ENCODE results near the gene CSTF3.
"Not testable (repeated sequence)": the region's sequence is repeated elsewhere in the genome, so short reads cannot be mapped to it uniquely, and the experiment has no call there.

CSTF3 gene

DNA sequence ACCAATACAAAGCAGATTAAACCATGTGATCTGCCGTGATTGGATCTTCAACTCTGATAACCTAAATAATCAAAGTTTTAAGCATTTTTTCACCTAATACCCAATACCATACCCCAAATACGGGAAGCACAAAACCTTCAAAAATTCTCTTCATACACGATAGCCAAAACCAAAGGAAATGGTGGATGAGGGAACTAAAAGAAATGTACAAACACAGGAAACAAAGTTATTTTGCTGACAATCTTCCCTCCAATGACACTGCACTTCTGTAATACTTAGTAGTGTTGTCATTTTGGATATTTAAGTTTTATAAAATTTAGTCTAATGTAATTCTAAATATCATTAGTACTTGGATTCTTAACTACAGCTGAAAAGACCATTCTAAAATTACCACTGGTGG, 27.0 kb downstream of the CSTF3 start:
- Histone ChIP-seq H3K9me3 (ENCODE audit: control insufficient read depth in 5 of 5, low read length in 5 of 5) (no peaks in the 10 kb centered on the region), H3K9ac (ENCODE audit: low read length in 5 of 5) (no peak overlapping the region), H3K27ac (ENCODE audit: low read depth, low read length) (no peak overlapping the region), H3K27me3 (ENCODE audit: control insufficient read depth in 5 of 5, insufficient read depth in 4 of 5, low read length in 5 of 5) (no peaks in the 10 kb centered on the region), H3K4me3 (ENCODE audit: low read depth in 1 of 5, low read length in 5 of 5) (no peak overlapping the region), H3K4me1 (ENCODE audit: control insufficient read depth in 5 of 5, insufficient read depth in 5 of 5, low read length in 5 of 5) (peaks cover 0 to 15% (median 8%) of the 10 kb centered on the region in 5 donors), H3K36me3 (ENCODE audit: control insufficient read depth in 5 of 5, insufficient read depth in 5 of 5, low read length in 5 of 5) (peaks cover 0 to 2% (median 0%) of the 10 kb centered on the region in 5 donors)

DNA sequence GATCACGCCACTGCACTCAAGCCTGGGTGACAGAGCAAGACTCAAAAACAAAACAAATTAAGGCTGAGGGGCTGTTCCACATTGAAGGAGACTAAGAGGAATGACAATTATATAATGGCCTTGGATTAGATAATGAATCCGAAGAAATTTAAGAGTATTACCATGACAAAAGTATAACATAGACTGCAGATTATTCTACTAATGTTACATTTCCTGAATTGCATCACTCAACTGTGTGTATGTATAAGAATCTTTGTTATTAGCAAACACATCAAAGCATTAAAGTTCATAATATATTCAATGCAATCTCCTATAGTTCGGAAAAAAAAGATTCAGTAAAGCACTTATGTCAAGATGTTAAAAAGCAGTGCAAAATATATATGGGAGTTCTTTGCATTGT, 27.5 kb downstream of the CSTF3 start:
- no peaks in the 10 kb centered on the region for H3K9me3 ChIP-seq (ENCODE audit: control insufficient read depth in 5 of 5, low read length in 5 of 5)
- H3K27me3 ChIP-seq (ENCODE audit: control insufficient read depth in 5 of 5, insufficient read depth in 4 of 5, low read length in 5 of 5): no peaks in the 10 kb centered on the region
- no peak overlapping the region for H3K9ac ChIP-seq (ENCODE audit: low read length in 5 of 5)
- no peak overlapping the region for H3K27ac ChIP-seq (ENCODE audit: low read depth, low read length)
- H3K4me1 ChIP-seq (ENCODE audit: control insufficient read depth in 5 of 5, insufficient read depth in 5 of 5, low read length in 5 of 5): peaks cover 0 to 15% (median 8%) of the 10 kb centered on the region in 5 donors
- H3K36me3 ChIP-seq (ENCODE audit: control insufficient read depth in 5 of 5, insufficient read depth in 5 of 5, low read length in 5 of 5): peaks cover 0 to 2% (median 0%) of the 10 kb centered on the region in 5 donors
- H3K4me3 ChIP-seq (ENCODE audit: low read depth in 1 of 5, low read length in 5 of 5): no peak overlapping the region

DNA sequence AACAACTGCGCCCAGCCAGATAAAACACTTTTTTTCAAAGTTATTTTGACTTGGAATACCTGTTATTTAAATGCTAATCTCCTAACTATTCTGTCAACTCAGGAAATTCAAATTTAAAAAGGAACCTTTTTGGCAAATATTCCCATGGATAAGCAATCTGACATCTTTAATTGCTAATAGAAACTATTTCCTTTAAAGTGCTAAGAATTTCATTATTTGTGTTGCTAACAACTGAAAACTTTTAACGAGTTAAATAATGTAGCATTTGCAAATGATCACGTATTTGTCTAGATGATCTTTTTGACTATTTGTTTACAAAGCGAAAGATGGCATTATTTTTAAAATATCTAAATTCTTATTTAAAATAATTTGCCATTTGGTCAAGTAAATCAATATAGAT, 28.8 kb downstream of the CSTF3 start:
- H3K9me3 ChIP-seq (ENCODE audit: control insufficient read depth in 5 of 5, low read length in 5 of 5): no peaks in the 10 kb centered on the region
- H3K4me3 ChIP-seq (ENCODE audit: low read depth in 1 of 5, low read length in 5 of 5): no peak overlapping the region
- H3K27me3 ChIP-seq (ENCODE audit: control insufficient read depth in 5 of 5, insufficient read depth in 4 of 5, low read length in 5 of 5): no peaks in the 10 kb centered on the region
- peaks cover 0 to 2% (median 0%) of the 10 kb centered on the region in 5 donors for H3K36me3 ChIP-seq (ENCODE audit: control insufficient read depth in 5 of 5, insufficient read depth in 5 of 5, low read length in 5 of 5)
- H3K9ac ChIP-seq (ENCODE audit: low read length in 5 of 5): no peak overlapping the region
- peaks cover 0 to 15% (median 8%) of the 10 kb centered on the region in 5 donors for H3K4me1 ChIP-seq (ENCODE audit: control insufficient read depth in 5 of 5, insufficient read depth in 5 of 5, low read length in 5 of 5)
- no peak overlapping the region for H3K27ac ChIP-seq (ENCODE audit: low read depth, low read length)

DNA sequence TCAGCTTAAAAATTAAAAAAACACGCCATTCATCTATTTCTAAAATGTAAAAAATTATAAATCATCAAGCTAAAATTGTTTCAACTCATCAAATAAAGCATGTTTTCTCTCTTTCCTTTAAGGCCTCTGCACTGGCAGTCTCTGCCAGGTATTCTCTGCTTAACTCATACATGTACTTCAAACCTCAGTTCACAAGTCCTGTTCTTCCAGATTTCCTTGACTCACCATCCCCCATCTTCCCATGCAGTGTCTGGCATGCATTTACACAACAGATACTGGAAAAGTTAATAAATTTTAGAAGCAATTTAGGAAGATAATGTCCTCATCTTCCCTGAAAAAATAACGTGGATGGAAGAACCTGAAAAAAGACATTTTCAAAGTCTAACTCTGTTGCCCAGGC, 32.5 kb downstream of the CSTF3 start:
- Histone ChIP-seq H3K27me3 (ENCODE audit: control insufficient read depth in 5 of 5, insufficient read depth in 4 of 5, low read length in 5 of 5) (no peaks in the 10 kb centered on the region), H3K27ac (ENCODE audit: low read depth, low read length) (no peak overlapping the region), H3K9me3 (ENCODE audit: control insufficient read depth in 5 of 5, low read length in 5 of 5) (no peaks in the 10 kb centered on the region), H3K9ac (ENCODE audit: low read length in 5 of 5) (no peak overlapping the region), H3K4me3 (ENCODE audit: low read depth in 1 of 5, low read length in 5 of 5) (no peak overlapping the region), H3K4me1 (ENCODE audit: control insufficient read depth in 5 of 5, insufficient read depth in 5 of 5, low read length in 5 of 5) (no peaks in the 10 kb centered on the region), H3K36me3 (ENCODE audit: control insufficient read depth in 5 of 5, insufficient read depth in 5 of 5, low read length in 5 of 5) (peaks cover 0 to 6% (median 3%) of the 10 kb centered on the region in 5 donors)

DNA sequence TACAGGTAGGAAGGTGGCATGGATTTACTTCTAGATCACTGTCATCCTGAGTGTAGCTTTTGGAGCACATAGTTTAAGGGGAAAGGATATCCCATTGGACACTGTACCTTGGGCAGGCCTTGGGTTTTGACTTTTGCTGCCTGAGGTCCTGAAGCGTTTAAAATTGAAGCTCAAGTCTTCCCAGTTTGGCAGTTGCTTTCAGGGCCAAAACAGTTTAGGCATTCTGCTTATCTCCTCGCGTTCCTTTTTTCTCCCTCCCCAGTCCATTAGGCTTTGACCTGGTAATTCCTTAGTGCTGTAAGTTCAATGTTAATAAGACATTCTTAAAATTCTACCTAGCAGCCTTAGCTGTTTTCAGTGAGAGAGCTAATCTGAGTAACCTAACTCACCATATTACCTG, 35.7 kb downstream of the CSTF3 start:
- no peaks in the 10 kb centered on the region for H3K27me3 ChIP-seq (ENCODE audit: control insufficient read depth in 5 of 5, insufficient read depth in 4 of 5, low read length in 5 of 5)
- no peak overlapping the region for H3K27ac ChIP-seq (ENCODE audit: low read depth, low read length)
- peaks cover 0 to 6% (median 3%) of the 10 kb centered on the region in 5 donors for H3K36me3 ChIP-seq (ENCODE audit: control insufficient read depth in 5 of 5, insufficient read depth in 5 of 5, low read length in 5 of 5)
- H3K4me1 ChIP-seq (ENCODE audit: control insufficient read depth in 5 of 5, insufficient read depth in 5 of 5, low read length in 5 of 5): no peaks in the 10 kb centered on the region
- no peak overlapping the region for H3K4me3 ChIP-seq (ENCODE audit: low read depth in 1 of 5, low read length in 5 of 5)
- no peak overlapping the region for H3K9ac ChIP-seq (ENCODE audit: low read length in 5 of 5)
- no peaks in the 10 kb centered on the region for H3K9me3 ChIP-seq (ENCODE audit: control insufficient read depth in 5 of 5, low read length in 5 of 5)

DNA sequence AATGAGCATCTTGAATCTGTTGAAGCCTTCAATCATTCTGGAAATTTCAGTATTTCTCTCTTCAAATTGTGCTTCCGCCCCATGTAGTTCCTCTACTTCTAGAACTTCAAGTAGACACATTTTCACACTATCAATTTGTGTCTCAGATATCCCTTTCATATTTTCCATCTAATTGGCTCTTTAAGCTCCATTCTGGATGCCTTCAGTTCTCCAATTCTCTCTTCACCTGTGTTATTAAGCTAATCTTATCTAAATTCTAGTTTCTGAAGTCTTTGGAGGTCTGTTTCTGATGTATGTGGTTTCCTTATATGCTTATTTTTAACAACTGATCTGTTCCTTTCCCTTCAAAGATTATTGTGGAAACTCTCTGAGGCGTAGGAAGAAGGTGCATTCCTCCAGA, 36.3 kb downstream of the CSTF3 start:
- Histone ChIP-seq H3K4me1 (ENCODE audit: control insufficient read depth in 5 of 5, insufficient read depth in 5 of 5, low read length in 5 of 5) (no peaks in the 10 kb centered on the region), H3K9ac (ENCODE audit: low read length in 5 of 5) (no peak overlapping the region), H3K9me3 (ENCODE audit: control insufficient read depth in 5 of 5, low read length in 5 of 5) (no peaks in the 10 kb centered on the region), H3K36me3 (ENCODE audit: control insufficient read depth in 5 of 5, insufficient read depth in 5 of 5, low read length in 5 of 5) (peaks cover 0 to 6% (median 3%) of the 10 kb centered on the region in 5 donors), H3K27ac (ENCODE audit: low read depth, low read length) (no peak overlapping the region), H3K4me3 (ENCODE audit: low read depth in 1 of 5, low read length in 5 of 5) (no peak overlapping the region), H3K27me3 (ENCODE audit: control insufficient read depth in 5 of 5, insufficient read depth in 4 of 5, low read length in 5 of 5) (no peaks in the 10 kb centered on the region)

DNA sequence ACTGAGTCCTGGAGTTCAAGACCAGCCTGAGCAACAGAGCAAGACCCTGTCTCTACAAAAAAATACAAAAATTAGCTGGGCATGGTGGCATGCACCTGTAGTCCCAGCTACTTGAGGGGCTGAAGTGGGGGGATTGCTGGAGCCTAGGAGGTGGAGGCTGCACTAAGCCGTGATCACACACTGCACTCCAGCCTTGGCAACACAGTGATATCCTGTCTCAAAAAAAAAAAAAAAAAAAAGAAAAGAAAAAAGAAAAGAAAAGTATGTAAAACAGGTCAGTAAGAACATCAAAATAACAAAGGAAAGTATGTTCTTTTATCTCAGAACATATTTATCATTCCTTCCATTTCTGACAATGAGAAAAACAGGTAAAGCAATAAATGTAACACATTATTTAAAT, 38.6 kb downstream of the CSTF3 start:
- not testable (repeated sequence) for H3K4me3 ChIP-seq (ENCODE audit: low read depth in 1 of 5, low read length in 5 of 5); H3K27me3 ChIP-seq (ENCODE audit: control insufficient read depth in 5 of 5, insufficient read depth in 4 of 5, low read length in 5 of 5); H3K9me3 ChIP-seq (ENCODE audit: control insufficient read depth in 5 of 5, low read length in 5 of 5); H3K36me3 ChIP-seq (ENCODE audit: control insufficient read depth in 5 of 5, insufficient read depth in 5 of 5, low read length in 5 of 5); H3K27ac ChIP-seq (ENCODE audit: low read depth, low read length); H3K4me1 ChIP-seq (ENCODE audit: control insufficient read depth in 5 of 5, insufficient read depth in 5 of 5, low read length in 5 of 5); H3K9ac ChIP-seq (ENCODE audit: low read length in 5 of 5)

DNA sequence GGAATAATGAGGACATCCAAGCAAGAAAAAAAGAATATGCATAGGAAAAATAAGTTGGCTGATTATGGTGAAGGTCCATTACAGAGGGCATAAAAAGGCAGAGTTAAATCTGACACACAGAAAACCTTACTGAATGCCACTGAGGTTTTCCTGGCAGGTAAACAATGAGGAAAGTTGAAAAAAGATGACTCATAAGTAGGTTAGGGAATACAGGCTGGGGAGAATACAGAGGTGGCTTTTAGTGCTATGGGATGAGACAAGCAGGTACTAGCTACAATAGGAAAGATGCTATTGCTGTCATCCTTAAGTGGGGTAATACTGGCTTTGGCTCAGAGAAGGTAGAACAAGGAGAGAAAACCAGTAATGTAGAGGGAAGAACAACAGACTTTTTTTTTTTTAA, 44.7 kb downstream of the CSTF3 start:
- H3K36me3 ChIP-seq (ENCODE audit: control insufficient read depth in 5 of 5, insufficient read depth in 5 of 5, low read length in 5 of 5): no peaks in the 10 kb centered on the region
- H3K4me1 ChIP-seq (ENCODE audit: control insufficient read depth in 5 of 5, insufficient read depth in 5 of 5, low read length in 5 of 5): no peaks in the 10 kb centered on the region
- H3K9me3 ChIP-seq (ENCODE audit: control insufficient read depth in 5 of 5, low read length in 5 of 5): no peaks in the 10 kb centered on the region
- H3K27me3 ChIP-seq (ENCODE audit: control insufficient read depth in 5 of 5, insufficient read depth in 4 of 5, low read length in 5 of 5): no peaks in the 10 kb centered on the region
- H3K4me3 ChIP-seq (ENCODE audit: low read depth in 1 of 5, low read length in 5 of 5): no peak overlapping the region
- no peak overlapping the region for H3K27ac ChIP-seq (ENCODE audit: low read depth, low read length)
- H3K9ac ChIP-seq (ENCODE audit: low read length in 5 of 5): no peak overlapping the region

DNA sequence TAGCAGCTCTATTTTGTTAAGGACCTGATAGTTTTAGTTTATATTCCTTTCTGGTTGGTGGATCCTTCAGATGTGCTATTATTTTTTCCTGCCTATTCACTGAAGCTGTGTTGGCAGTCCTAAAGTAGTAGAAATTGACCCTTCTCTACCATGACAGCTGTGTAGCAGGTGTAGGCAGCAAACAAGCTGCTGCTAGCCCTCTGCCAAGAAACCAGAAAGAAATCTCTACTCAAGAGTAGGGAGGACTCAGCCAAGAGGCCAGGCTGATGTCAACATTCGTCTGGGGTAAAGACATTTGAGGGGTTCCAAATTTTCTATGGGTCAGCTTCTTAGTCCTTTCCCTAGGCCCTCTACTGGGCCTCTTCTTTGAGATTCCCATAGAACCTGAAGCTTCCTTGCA, 51.2 kb downstream of the CSTF3 start:
- H3K9ac ChIP-seq (ENCODE audit: low read length in 5 of 5): no peak overlapping the region
- H3K9me3 ChIP-seq (ENCODE audit: control insufficient read depth in 5 of 5, low read length in 5 of 5): no peaks in the 10 kb centered on the region
- peaks cover 0 to 14% (median 0%) of the 10 kb centered on the region in 5 donors for H3K4me1 ChIP-seq (ENCODE audit: control insufficient read depth in 5 of 5, insufficient read depth in 5 of 5, low read length in 5 of 5)
- H3K4me3 ChIP-seq (ENCODE audit: low read depth in 1 of 5, low read length in 5 of 5): no peak overlapping the region
- no peaks in the 10 kb centered on the region for H3K27me3 ChIP-seq (ENCODE audit: control insufficient read depth in 5 of 5, insufficient read depth in 4 of 5, low read length in 5 of 5)
- H3K36me3 ChIP-seq (ENCODE audit: control insufficient read depth in 5 of 5, insufficient read depth in 5 of 5, low read length in 5 of 5): peaks cover under 1 to 8% (median 3%) of the 10 kb centered on the region in 5 donors
- no peak overlapping the region for H3K27ac ChIP-seq (ENCODE audit: low read depth, low read length)

DNA sequence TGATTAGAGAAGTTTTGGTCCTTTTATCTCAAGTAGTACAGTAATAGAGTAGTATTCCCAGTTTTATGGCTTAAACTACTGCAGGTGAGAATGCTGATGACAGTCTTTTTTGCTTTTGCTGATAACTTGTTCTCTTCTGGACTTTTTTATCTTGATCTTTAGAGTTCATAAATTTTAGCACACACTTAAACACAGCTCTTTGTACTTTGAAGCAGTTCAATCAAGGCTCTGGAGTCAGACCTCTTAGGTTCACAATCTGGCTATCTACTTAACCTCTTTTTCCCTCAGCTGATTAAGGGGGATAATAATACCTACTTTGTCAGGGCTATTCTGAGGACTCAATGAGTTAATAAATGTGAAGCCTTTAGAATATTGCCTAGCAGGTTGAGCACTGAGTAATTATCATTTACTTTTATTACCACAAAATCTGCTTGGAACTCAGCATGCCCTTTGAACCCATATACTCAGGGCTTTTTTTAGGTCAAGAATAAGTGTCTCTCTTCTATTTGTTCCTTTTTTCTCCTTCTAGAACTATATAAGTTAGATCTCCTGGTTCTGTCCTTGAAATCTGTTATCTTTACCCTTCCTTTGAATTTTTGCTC, 51.9 kb downstream of the CSTF3 start:
- H3K9me3 ChIP-seq (ENCODE audit: control insufficient read depth in 5 of 5, low read length in 5 of 5): no peaks in the 10 kb centered on the region
- no peak overlapping the region for H3K4me3 ChIP-seq (ENCODE audit: low read depth in 1 of 5, low read length in 5 of 5)
- peaks cover 0 to 14% (median 0%) of the 10 kb centered on the region in 5 donors for H3K4me1 ChIP-seq (ENCODE audit: control insufficient read depth in 5 of 5, insufficient read depth in 5 of 5, low read length in 5 of 5)
- no peaks in the 10 kb centered on the region for H3K27me3 ChIP-seq (ENCODE audit: control insufficient read depth in 5 of 5, insufficient read depth in 4 of 5, low read length in 5 of 5)
- H3K9ac ChIP-seq (ENCODE audit: low read length in 5 of 5): no peak overlapping the region
- peaks cover 5 to 15% (median 7%) of the 10 kb centered on the region in 5 donors for H3K36me3 ChIP-seq (ENCODE audit: control insufficient read depth in 5 of 5, insufficient read depth in 5 of 5, low read length in 5 of 5)
- no peak overlapping the region for H3K27ac ChIP-seq (ENCODE audit: low read depth, low read length)

Data from subcutaneous abdominal adipose tissue (tissue), 5 donors.